ENCODE results near the gene CAMTA1. TPM values are rescaled to one million over a fixed set of nuclear protein-coding genes. Genes with fewer than 3 reads are reported as not detected.
A peak's percentile ranks its signal among the peaks of the same experiment; 100 is the strongest.

Gene CAMTA1
- total RNA-seq, 1 donor from 2014 or later: 77.6 TPM

DNA sequence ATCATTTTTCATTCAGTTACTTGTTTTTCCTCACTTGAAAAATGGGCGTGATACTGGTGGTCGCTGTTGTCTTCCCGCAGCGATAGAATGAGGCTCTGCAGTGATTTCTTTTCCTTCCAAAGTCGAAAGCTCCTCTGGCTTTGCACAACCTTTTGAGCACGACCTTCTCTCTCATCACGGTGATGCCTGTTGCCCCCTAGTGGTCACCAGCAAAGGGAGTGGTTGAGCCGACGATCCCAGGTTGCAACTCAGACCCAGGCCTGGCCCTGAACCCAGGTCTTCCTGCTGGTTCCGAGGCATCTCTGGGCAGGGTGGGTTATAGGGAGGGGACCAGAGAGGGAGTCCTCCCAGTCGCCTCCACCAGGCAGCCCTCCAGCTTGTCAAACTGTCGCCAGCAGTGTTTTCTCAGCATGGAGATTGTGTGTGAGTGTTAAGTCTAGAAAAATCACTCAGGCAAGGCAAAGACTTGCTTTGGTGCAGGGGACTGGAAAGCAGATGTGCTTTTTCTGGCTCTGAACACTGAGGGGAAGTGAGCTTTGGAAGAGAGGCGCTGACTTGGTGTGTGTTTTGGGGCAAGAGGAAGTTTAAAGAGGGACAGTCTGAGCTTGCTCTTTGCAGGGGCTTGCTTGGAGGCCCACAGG, 285.3 kb downstream of the CAMTA1 start:
- TF ChIP-seq, protein P1, sequence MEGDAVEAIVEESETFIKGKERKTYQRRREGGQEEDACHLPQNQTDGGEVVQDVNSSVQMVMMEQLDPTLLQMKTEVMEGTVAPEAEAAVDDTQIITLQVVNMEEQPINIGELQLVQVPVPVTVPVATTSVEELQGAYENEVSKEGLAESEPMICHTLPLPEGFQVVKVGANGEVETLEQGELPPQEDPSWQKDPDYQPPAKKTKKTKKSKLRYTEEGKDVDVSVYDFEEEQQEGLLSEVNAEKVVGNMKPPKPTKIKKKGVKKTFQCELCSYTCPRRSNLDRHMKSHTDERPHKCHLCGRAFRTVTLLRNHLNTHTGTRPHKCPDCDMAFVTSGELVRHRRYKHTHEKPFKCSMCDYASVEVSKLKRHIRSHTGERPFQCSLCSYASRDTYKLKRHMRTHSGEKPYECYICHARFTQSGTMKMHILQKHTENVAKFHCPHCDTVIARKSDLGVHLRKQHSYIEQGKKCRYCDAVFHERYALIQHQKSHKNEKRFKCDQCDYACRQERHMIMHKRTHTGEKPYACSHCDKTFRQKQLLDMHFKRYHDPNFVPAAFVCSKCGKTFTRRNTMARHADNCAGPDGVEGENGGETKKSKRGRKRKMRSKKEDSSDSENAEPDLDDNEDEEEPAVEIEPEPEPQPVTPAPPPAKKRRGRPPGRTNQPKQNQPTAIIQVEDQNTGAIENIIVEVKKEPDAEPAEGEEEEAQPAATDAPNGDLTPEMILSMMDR (IDR thresholded peaks at IDR 0.05; ENCODE audit: insufficient read depth, low read depth, low read length): peak; percentile 83
- no peak for TF ChIP-seq EZH2 (IDR thresholded peaks at IDR 0.05; ENCODE audit: insufficient read depth, low read length)
- H3K27ac ChIP-seq (ENCODE audit: low read depth, low read length): no peak overlapping the region
- peak overlapping the region; percentile 66 for H2AFZ ChIP-seq (ENCODE audit: low read depth, low read length)
- H3K27me3 Mint-ChIP-seq (ENCODE audit: low read depth, unreplicated experiment): peaks cover 56% of the 10 kb centered on the region
- peaks cover 17% of the 10 kb centered on the region for H3K27me3 ChIP-seq (ENCODE audit: insufficient read depth, low read length)
- peaks cover 2% of the 10 kb centered on the region for H3K4me1 Mint-ChIP-seq (ENCODE audit: low read depth, unreplicated experiment)
- H3K27ac Mint-ChIP-seq (ENCODE audit: unreplicated experiment): no peak overlapping the region
- H3K9me3 Mint-ChIP-seq (ENCODE audit: unreplicated experiment): peaks cover 2% of the 10 kb centered on the region
- H3K79me2 ChIP-seq (ENCODE audit: insufficient read depth, low read length): no peaks in the 10 kb centered on the region
- H4K20me1 ChIP-seq (ENCODE audit: insufficient read depth, low read length): no peaks in the 10 kb centered on the region
- H3K4me3 ChIP-seq (ENCODE audit: insufficient read depth, low read depth, low read length): peak overlapping the region; percentile 56
- peak overlapping the region; percentile 40 for H3K9ac ChIP-seq (ENCODE audit: low read length)
- no peaks in the 10 kb centered on the region for H3K36me3 ChIP-seq (ENCODE audit: insufficient read depth, low read length)
- DNase-seq (ENCODE audit: low read depth) (peak; percentile 38), FAIRE-seq (peak; percentile 55)
- H3K4me3 Mint-ChIP-seq (ENCODE audit: unreplicated experiment): peak overlapping the region; percentile 74
- peak overlapping the region; percentile 86 for H3K4me2 ChIP-seq (ENCODE audit: low read length)
- H3K4me1 ChIP-seq (ENCODE audit: insufficient read depth, low read length): peaks cover 6% of the 10 kb centered on the region
- H3K9me3 ChIP-seq (ENCODE audit: insufficient read depth, low read depth, low read length): no peaks in the 10 kb centered on the region
- H3K36me3 Mint-ChIP-seq (ENCODE audit: low read depth, unreplicated experiment): no peaks in the 10 kb centered on the region

DNA sequence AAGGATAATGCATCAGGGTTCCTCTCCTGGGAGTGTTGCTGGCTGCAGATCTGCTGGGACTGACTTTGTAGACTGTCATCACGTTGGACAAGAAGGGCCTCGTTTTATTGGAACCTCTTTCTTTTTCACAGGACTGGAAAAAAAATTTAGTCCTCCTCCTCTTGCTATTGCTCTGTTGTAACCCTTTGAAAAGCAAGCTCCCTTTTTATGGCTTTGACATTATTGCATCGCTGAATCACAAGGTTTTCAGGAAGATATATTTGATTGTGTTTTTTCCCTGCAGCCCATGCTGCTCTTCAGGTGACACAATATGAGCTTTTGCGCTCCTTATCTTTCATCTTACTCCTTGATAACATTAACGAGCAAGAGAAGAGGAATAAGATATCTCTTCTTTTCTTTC, 290.9 kb downstream of the CAMTA1 start:
- Histone ChIP-seq H3K27me3 (ENCODE audit: insufficient read depth, low read length) (peaks cover 10% of the 10 kb centered on the region), H2AFZ (ENCODE audit: low read depth, low read length) (no peak overlapping the region), H3K9me3 (ENCODE audit: insufficient read depth, low read depth, low read length) (peaks cover 3% of the 10 kb centered on the region), H3K9ac (ENCODE audit: low read length) (no peak overlapping the region), H3K27ac (ENCODE audit: low read depth, low read length) (no peak overlapping the region), H3K4me1 (ENCODE audit: insufficient read depth, low read length) (no peaks in the 10 kb centered on the region), H4K20me1 (ENCODE audit: insufficient read depth, low read length) (no peaks in the 10 kb centered on the region), H3K4me3 (ENCODE audit: insufficient read depth, low read depth, low read length) (no peak overlapping the region), H3K36me3 (ENCODE audit: insufficient read depth, low read length) (no peaks in the 10 kb centered on the region), H3K79me2 (ENCODE audit: insufficient read depth, low read length) (no peaks in the 10 kb centered on the region), H3K4me2 (ENCODE audit: low read length) (no peak overlapping the region)
- Mint-ChIP-seq H3K27ac (ENCODE audit: unreplicated experiment) (no peak overlapping the region), H3K4me3 (ENCODE audit: unreplicated experiment) (no peak overlapping the region), H3K9me3 (ENCODE audit: unreplicated experiment) (peaks cover 29% of the 10 kb centered on the region), H3K36me3 (ENCODE audit: low read depth, unreplicated experiment) (no peaks in the 10 kb centered on the region), H3K27me3 (ENCODE audit: low read depth, unreplicated experiment) (peaks cover 30% of the 10 kb centered on the region), H3K4me1 (ENCODE audit: low read depth, unreplicated experiment) (no peaks in the 10 kb centered on the region)
- no peak for FAIRE-seq
- TF ChIP-seq, protein P1 (IDR thresholded peaks at IDR 0.05; ENCODE audit: insufficient read depth, low read depth, low read length): no peak
- TF ChIP-seq EZH2 (IDR thresholded peaks at IDR 0.05; ENCODE audit: insufficient read depth, low read length): no peak
- DNase-seq (ENCODE audit: low read depth): no peak

DNA sequence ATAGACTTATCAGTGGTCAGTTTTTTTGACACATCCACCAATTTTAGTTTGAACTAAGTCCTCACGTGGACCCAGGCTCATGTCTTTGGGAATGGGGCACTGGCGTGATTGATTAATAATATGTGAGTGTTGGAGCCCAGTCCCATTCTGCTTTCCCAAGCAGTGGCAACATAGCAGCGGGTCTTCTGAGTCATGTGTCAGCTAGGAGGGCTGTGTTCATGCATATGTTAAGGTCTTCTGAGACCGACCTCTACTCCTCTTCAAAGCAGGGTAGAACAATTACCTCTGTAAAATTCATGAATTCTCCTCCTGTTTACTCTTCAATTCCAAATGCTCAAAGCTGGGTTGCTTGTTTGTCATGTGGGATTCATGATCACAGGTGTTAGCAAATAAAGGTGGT, 291.3 kb downstream of the CAMTA1 start:
- Histone ChIP-seq H3K9me3 (ENCODE audit: insufficient read depth, low read depth, low read length) (peaks cover 3% of the 10 kb centered on the region), H3K4me1 (ENCODE audit: insufficient read depth, low read length) (no peaks in the 10 kb centered on the region), H3K4me3 (ENCODE audit: insufficient read depth, low read depth, low read length) (no peak overlapping the region), H2AFZ (ENCODE audit: low read depth, low read length) (no peak overlapping the region), H4K20me1 (ENCODE audit: insufficient read depth, low read length) (no peaks in the 10 kb centered on the region), H3K79me2 (ENCODE audit: insufficient read depth, low read length) (no peaks in the 10 kb centered on the region), H3K9ac (ENCODE audit: low read length) (no peak overlapping the region), H3K36me3 (ENCODE audit: insufficient read depth, low read length) (no peaks in the 10 kb centered on the region), H3K27me3 (ENCODE audit: insufficient read depth, low read length) (peaks cover 10% of the 10 kb centered on the region), H3K27ac (ENCODE audit: low read depth, low read length) (no peak overlapping the region), H3K4me2 (ENCODE audit: low read length) (no peak overlapping the region)
- Mint-ChIP-seq H3K36me3 (ENCODE audit: low read depth, unreplicated experiment) (no peaks in the 10 kb centered on the region), H3K27ac (ENCODE audit: unreplicated experiment) (no peak overlapping the region), H3K4me3 (ENCODE audit: unreplicated experiment) (no peak overlapping the region), H3K4me1 (ENCODE audit: low read depth, unreplicated experiment) (no peaks in the 10 kb centered on the region), H3K9me3 (ENCODE audit: unreplicated experiment) (peaks cover 29% of the 10 kb centered on the region), H3K27me3 (ENCODE audit: low read depth, unreplicated experiment) (peaks cover 30% of the 10 kb centered on the region)
- no peak for DNase-seq (ENCODE audit: low read depth)
- no peak for FAIRE-seq
- TF ChIP-seq, protein P1 (IDR thresholded peaks at IDR 0.05; ENCODE audit: insufficient read depth, low read depth, low read length): no peak
- TF ChIP-seq EZH2 (IDR thresholded peaks at IDR 0.05; ENCODE audit: insufficient read depth, low read length): no peak

Measured in astrocyte (in vitro differentiated cells and primary cell).